ENCODE results near the gene DLGAP4.

GRCh38 chr20:36308986-36309385 lies 2.8 kb downstream of the DLGAP4 start:
- TF ChIP-seq ARNT (IDR thresholded peaks at IDR 0.05) (no peak), FOXM1 (IDR thresholded peaks at IDR 0.05; ENCODE audit: borderline replicate concordance) (no peak)
